ENCODE data around the gene TPO.

DNA sequence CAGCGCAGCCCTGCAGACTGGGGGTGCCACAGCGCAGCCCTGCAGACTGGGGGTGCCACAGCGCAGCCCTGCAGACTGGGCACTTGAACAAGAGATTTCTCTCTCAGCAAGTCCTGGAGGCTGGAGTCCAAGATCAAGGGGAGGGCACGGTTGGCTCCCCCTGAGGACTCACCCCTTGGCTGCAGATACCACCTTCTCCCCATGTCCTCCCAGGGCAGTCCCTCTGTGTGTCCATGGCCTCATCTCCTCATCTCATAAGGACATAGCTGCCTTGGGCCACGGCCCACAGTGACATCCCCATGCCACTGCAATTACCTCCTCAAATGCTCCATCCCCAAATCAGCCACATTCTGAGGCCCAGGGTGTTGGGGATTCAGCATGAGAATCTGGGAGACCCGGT lies 98.2 kb downstream of the TPO start:
- TF ChIP-seq, protein P1, sequence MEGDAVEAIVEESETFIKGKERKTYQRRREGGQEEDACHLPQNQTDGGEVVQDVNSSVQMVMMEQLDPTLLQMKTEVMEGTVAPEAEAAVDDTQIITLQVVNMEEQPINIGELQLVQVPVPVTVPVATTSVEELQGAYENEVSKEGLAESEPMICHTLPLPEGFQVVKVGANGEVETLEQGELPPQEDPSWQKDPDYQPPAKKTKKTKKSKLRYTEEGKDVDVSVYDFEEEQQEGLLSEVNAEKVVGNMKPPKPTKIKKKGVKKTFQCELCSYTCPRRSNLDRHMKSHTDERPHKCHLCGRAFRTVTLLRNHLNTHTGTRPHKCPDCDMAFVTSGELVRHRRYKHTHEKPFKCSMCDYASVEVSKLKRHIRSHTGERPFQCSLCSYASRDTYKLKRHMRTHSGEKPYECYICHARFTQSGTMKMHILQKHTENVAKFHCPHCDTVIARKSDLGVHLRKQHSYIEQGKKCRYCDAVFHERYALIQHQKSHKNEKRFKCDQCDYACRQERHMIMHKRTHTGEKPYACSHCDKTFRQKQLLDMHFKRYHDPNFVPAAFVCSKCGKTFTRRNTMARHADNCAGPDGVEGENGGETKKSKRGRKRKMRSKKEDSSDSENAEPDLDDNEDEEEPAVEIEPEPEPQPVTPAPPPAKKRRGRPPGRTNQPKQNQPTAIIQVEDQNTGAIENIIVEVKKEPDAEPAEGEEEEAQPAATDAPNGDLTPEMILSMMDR (IDR thresholded peaks at IDR 0.05) = no peak
- no peak for TF ChIP-seq POLR2AphosphoS5 (IDR thresholded peaks at IDR 0.05)
